ENCODE data around the gene SLC11A2.
A peak's percentile ranks its signal among the peaks of the same experiment; 100 is the strongest.
"Not testable (repeated sequence)": the region's sequence is repeated elsewhere in the genome, so short reads cannot be mapped to it uniquely, and the experiment has no call there.

The SLC11A2 gene

DNA sequence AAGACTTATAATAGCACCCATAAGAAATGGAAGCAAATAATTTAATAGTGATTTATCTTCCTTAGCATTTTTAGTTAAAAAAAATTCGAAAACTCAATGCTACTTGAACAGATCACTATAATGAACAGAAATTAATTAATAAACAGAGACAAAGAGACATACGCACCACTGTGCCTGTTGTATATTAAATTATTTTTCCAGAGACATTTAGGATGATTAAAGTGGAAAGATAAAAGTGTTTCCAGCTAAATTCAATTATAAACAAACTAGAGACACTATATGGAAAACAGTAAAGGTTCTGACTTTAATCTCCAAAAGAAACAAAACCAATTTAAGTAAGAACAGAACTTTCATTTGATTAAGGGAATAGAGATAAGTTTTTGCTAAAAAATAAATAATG lies 70.5 kb downstream of the SLC11A2 start:
- no peak for DNase-seq (ENCODE audit: low read depth, low spot score)
- no peak overlapping the region for H3K4me3 ChIP-seq (ENCODE audit: low read length)

DNA sequence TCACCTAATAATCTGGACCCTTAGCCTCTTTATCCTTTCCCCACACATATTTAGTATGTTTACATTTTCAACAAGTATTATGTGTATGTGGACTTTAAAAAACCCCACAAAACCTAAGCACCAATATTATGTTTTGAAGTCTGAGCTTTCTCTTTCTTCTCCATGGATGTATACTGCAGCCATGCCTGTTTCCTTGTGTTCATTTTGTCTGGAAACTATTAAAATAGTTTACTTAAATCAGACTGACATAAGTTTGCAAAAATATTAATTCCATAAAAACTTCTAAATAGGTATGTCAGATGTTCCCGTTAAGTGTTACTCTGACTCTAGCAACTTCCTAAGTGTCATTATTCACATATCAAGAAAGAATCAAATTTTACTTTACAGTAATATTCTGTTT lies 70.9 kb downstream of the SLC11A2 start:
- no peak overlapping the region for H3K4me3 ChIP-seq (ENCODE audit: low read length)
- no peak for DNase-seq (ENCODE audit: low read depth, low spot score)

GRCh38 chr12:50954789-50955188 lies 71.4 kb downstream of the SLC11A2 start:
- not testable (repeated sequence) for DNase-seq (ENCODE audit: low read depth, low spot score); H3K4me3 ChIP-seq (ENCODE audit: low read length)

GRCh38 chr12:50953047-50953446 lies 73.1 kb downstream of the SLC11A2 start:
- DNase-seq (ENCODE audit: low read depth, low spot score): no peak
- H3K4me3 ChIP-seq (ENCODE audit: low read length): no peak overlapping the region

- DNase-seq (ENCODE audit: low read depth, low spot score): no peak
- no peak within 1 kb of the TSS for H3K4me3 ChIP-seq (ENCODE audit: low read length)
These were observed 73.7 kb downstream of the SLC11A2 start, which contains the start of gene HIGD1C for GRCh38 chr12:50952510-50952909. HIGD1C (plus strand) TSS chr12:50952544; CDS start chr12:50953999, 1,455 bp downstream.

GRCh38 chr12:50951112-50951511 lies 75.1 kb downstream of the SLC11A2 start:
- DNase-seq (ENCODE audit: low read depth, low spot score): no peak
- H3K4me3 ChIP-seq (ENCODE audit: low read length): no peak overlapping the region

DNA sequence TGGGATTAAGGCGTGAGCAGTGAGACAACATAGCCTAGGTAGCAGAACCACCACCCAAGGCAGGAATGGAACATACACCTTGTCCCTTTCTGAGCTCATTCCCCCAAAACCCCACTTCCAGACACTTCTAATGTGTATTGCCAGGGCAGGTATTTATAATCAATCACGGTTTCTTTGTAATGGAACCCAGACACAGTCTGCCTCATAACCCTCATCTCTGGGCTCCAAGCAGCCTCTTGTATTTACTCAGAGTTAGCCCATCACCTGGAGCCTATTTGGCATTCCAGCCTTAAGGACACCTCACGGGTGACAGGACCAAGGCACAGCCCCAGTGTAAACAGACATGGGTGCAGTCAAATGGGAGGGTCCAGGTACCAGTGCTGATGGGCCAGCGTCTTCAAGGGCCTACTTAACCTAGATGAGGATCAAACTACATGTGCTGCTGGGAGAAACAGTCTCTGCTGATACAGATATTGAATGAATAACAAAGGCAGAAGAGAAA lies 76.3 kb downstream of the SLC11A2 start:
- no peak overlapping the region for H3K4me3 ChIP-seq (ENCODE audit: low read length)
- DNase-seq (ENCODE audit: low read depth, low spot score): no peak

DNA sequence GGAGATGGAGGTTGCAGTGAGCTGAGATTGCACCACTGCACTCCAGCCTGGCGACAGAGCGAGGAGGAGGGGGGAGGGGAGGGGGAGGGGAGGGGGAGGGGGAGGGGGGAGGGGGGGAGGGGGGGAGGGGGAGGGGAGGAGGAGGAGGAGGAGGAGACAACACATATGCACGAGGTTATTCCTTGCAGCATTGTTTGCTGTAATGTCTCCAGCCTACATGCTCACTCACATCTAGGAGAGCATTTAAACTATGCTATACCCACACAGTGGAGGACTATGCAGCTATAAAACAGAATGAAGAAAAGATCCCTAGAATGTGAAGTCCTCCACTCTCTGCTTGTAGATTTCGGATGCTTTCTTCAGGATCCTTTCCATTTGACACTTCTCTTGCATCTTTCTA lies 77.4 kb downstream of the SLC11A2 start:
- H3K4me3 ChIP-seq (ENCODE audit: low read length): no peak overlapping the region

GRCh38 chr12:50947933-50948626 lies 78.1 kb downstream of the SLC11A2 start:
- H3K4me3 ChIP-seq (ENCODE audit: low read length): no peak overlapping the region
- DNase-seq (ENCODE audit: low read depth, low spot score): no peak

More for the DNA sequence above, 77.4 kb downstream of the SLC11A2 start:
- no peak for DNase-seq (ENCODE audit: low read depth, low spot score)

GRCh38 chr12:50937653-50938052 lies 88.5 kb downstream of the SLC11A2 start:
- no peak for DNase-seq (ENCODE audit: low read depth, low spot score)
- no peak overlapping the region for H3K4me3 ChIP-seq (ENCODE audit: low read length)

GRCh38 chr12:50936821-50937530 lies 89.2 kb downstream of the SLC11A2 start:
- no peak for DNase-seq (ENCODE audit: low read depth, low spot score)
- no peak overlapping the region for H3K4me3 ChIP-seq (ENCODE audit: low read length)

DNA sequence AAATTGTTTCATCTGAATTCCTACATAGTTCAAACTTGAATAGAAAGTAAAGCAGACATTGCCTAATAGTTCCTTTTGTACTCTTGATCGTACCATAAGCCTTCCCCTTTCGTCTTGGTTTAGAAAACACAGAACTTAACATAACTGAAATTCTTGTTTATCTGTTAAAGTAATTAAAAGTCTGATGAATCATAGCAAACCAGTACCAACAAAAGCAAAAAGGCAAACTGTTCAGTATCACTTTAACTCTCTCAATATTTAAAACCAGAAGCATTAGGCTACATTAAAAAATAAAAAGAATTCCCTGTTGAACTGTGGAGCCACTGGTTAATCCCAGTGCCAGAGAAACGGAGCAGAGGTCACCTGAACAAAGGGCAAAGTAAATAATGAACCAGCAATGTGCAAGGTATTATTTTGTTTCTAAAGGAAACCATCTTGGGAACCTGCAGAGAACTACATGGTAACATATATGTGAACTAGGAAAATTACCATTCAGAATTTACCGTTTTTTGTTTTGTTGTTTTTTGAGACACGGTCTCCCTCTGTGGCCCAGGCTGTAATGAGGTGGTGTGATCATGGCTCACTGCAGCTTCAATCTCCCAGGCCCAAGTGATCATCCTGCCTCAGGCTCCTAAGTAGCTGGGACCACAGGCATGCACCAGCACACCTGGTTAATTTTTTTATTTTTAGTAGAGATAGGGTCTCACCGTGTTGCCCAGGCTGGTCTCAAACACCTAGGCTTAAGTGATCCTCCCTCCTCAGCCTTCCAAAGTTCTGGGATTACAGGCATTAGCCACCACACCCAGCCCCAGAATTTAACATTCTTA lies 91.0 kb downstream of the SLC11A2 start:
- no peak overlapping the region for H3K4me3 ChIP-seq (ENCODE audit: low read length)
- DNase-seq (ENCODE audit: low read depth, low spot score): no peak

- no peak for DNase-seq (ENCODE audit: low read depth, low spot score)
- no peak overlapping the region for H3K4me3 ChIP-seq (ENCODE audit: low read length)
These were observed 91.8 kb downstream of the SLC11A2 start for GRCh38 chr12:50934371-50934851.

- H3K4me3 ChIP-seq (ENCODE audit: low read length): no peak overlapping the region
- DNase-seq (ENCODE audit: low read depth, low spot score): peak; percentile 15
These were observed 92.6 kb downstream of the SLC11A2 start for GRCh38 chr12:50933459-50934124.

GRCh38 chr12:50932787-50933280 lies 93.3 kb downstream of the SLC11A2 start:
- no peak for DNase-seq (ENCODE audit: low read depth, low spot score)
- no peak overlapping the region for H3K4me3 ChIP-seq (ENCODE audit: low read length)

DNA sequence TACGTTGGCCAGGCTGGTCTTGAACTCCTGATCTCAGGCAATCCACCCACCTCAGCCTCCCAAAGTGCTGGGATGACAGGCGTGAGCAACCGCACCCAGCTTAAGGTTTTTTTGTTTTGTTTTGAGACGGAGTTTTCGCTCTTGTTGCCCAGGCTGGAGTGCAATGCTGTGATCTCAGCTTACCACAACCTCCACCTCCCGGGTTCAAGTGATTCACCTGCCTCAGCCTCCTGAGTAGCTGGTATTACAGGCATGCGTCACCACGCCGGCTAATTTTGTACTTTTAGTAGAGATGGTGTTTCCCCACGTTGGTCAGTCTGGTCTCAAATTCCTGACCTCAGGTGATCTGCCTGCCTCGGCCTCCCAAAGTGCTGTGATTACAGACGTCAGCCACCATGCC lies 95.7 kb downstream of the SLC11A2 start:
- not testable (repeated sequence) for DNase-seq (ENCODE audit: low read depth, low spot score); H3K4me3 ChIP-seq (ENCODE audit: low read length)

DNA sequence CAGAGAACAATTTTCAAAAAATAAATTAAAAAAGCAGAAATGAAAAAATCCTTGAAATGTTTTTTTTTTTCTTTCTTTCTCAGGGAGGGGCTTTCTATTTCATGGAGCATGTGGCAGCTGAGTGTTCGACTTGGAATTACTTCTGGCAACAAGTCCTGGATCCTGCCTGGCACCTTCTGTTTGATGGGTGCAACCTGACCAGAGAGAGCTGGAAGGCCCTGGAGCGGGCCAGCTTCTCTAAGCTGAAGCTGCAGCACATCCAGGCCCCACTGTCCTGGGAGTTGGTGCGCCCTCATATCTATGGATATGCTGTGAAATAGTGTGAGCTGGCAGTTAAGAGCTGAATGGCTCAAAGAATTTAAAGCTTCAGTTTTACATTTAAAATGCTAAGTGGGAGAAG lies 96.4 kb downstream of the SLC11A2 start:
- no peak for DNase-seq (ENCODE audit: low read depth, low spot score)
- no peak overlapping the region for H3K4me3 ChIP-seq (ENCODE audit: low read length)
